GM19463 (cell line): ENCODE results near the gene ERCC6L.
A peak's percentile ranks its signal among the peaks of the same experiment; 100 is the strongest.
"Not testable (repeated sequence)": the region's sequence is repeated elsewhere in the genome, so short reads cannot be mapped to it uniquely, and the experiment has no call there.

Source experiments
- ATAC-seq: cut with Tn5 transposase; IDR thresholded peaks from one replicate; pipeline ENCODE4 v1.9.1; 2021; ENCODE audit warnings: mild to moderate bottlenecking, moderate library complexity; ENCODE audit not compliant: unreplicated experiment

The ERCC6L gene

GRCh38 chrX:72247206-72247942 lies 8.5 kb upstream of the ERCC6L start:
- ATAC-seq = no peak

GRCh38 chrX:72245461-72246089 lies 6.7 kb upstream of the ERCC6L start:
- peak; percentile 73 for ATAC-seq

- ATAC-seq = no peak
Observed at GRCh38 chrX:72243472-72243871, 4.6 kb upstream of the ERCC6L start.

GRCh38 chrX:72240976-72241375 lies 2.1 kb upstream of the ERCC6L start:
- ATAC-seq = no peak

- ATAC-seq = no peak
Observed at GRCh38 chrX:72238183-72238582, 644 bp downstream of the ERCC6L start.

- no peak for ATAC-seq
Observed at GRCh38 chrX:72236841-72237240, 2.0 kb downstream of the ERCC6L start.

- ATAC-seq = no peak
Observed at GRCh38 chrX:72230290-72230689, 8.5 kb downstream of the ERCC6L start.

- ATAC-seq = not testable (repeated sequence)
Observed at GRCh38 chrX:72220375-72220774, 18.5 kb downstream of the ERCC6L start.

GRCh38 chrX:72216973-72217372 lies 21.9 kb downstream of the ERCC6L start:
- ATAC-seq = no peak

- no peak for ATAC-seq
Observed at GRCh38 chrX:72208126-72208800, 30.6 kb downstream of the ERCC6L start.

- ATAC-seq = no peak
Observed at GRCh38 chrX:72207366-72207765, 31.5 kb downstream of the ERCC6L start.

- ATAC-seq = no peak
Observed at GRCh38 chrX:72205706-72206105, 33.1 kb downstream of the ERCC6L start.

- no peak for ATAC-seq
Observed at GRCh38 chrX:72203421-72203820, 35.4 kb downstream of the ERCC6L start.

GRCh38 chrX:72202792-72203401 lies 35.9 kb downstream of the ERCC6L start:
- ATAC-seq = no peak

GRCh38 chrX:72201836-72202536 lies 36.8 kb downstream of the ERCC6L start:
- no peak for ATAC-seq

GRCh38 chrX:72182924-72183323 lies 55.9 kb downstream of the ERCC6L start:
- ATAC-seq = no peak

- peak; percentile 91 for ATAC-seq
Observed at GRCh38 chrX:72181178-72182125, 57.4 kb downstream of the ERCC6L start, which contains the start of gene PIN4. Gene PIN4, plus strand, starts transcription at chrX:72181757. Its CDS starts 29 bp downstream, at chrX:72181786.

GRCh38 chrX:72180539-72180938 lies 58.3 kb downstream of the ERCC6L start:
- no peak for ATAC-seq

GRCh38 chrX:72176981-72177380 lies 61.8 kb downstream of the ERCC6L start:
- ATAC-seq = no peak

- not testable (repeated sequence) for ATAC-seq
Observed at GRCh38 chrX:72176289-72176688, 62.5 kb downstream of the ERCC6L start.
